ENCODE data around the gene ADRM1.

The ADRM1 gene

GRCh38 chr20:62351469-62352401 is 48.9 kb downstream of the ADRM1 start:
- TF ChIP-seq CTCF (conservative IDR thresholded peaks at IDR 0.05) = no peak

DNA sequence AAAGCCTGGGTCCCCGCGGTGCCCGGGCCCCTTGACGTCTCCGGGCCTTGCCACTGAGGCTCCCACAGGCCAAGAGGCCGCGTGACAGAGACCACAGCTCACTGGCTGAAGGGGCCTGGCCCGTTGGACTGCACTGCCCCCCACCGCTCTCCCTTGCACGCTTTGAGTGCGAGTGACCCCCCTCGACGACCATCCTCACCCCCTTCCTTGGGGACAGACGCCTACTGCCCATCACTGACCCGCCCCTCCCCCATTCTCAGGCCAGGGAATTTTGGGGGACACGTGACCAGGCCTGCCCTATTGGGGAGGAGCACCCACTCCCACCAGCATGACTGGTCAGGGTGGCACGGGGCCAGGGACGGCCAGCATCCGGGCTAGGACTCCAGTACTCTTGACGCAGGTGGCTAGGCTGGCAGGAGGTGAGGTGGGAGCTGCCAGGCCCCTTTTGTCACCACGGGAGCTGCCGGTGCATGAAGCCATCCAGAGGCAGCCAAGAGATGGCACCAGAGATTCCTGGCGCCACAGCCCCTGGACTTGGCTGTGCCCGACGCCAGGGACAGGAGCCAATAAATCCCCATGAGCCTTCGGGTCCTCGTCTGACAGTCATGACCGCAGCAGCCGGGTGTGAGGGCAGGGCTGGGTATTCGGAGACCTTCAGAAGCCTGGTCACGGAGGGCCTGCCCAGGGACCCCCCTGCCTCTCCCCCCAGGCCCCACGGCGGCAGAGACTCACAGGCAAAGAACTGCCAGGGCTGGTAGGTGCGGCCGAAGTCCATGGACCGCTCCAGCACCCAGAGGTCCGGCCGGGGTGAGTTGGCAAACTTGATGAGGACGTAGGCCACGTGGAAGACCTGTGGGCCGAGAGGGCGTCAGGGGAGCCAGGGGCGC is 49.8 kb downstream of the ADRM1 start:
- TF ChIP-seq CTCF (conservative IDR thresholded peaks at IDR 0.05) = peak; percentile 63
- peak overlapping the region; percentile 31 for H3K27ac ChIP-seq

More at GRCh38 chr20:62351469-62352401, 48.9 kb downstream of the ADRM1 start:
- peak overlapping the region; percentile 31 for H3K27ac ChIP-seq

DNA sequence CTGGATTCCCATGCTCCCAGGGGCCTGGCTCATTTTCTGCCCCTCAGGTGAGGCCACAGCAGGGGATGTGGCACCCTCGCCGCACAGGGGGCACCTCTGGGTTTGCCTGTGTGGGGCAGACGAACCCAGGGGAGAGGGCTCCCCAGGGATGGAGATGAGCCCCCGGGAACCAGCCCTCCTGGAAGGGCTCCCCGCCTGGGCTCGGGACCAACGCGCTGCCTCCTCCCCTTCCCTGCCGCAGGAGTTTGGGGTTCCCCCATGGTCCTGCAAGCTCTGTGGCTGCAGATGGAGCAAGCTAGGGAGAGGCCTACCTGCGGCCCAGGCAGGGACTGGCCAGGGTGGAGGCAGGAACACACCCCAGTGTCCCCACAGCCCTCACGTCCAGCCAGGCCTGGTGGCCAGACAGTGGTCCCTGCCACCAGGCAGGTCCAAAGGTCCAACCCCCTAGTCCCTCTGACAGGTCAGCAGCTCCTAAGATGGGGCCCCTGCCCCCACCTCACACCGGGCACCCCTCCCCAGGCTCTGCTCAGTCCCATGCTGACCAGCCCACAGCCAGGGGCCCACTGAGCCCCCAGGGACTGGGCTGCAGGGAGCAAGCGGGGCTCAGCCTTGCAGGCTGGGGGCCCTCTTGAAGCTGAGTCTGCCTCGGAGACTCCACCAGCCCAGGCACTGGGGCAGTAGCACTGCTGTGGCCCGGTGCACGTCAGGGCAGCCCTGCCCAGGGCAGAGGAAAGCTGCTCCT is 50.7 kb downstream of the ADRM1 start:
- peak overlapping the region; percentile 31 for H3K27ac ChIP-seq

GRCh38 chr20:62354031-62354808 is 51.4 kb downstream of the ADRM1 start:
- H3K27ac ChIP-seq = no peak overlapping the region; the same call in 1 of the 2 replicates
- no peak for TF ChIP-seq CTCF (conservative IDR thresholded peaks at IDR 0.05)

More for the DNA sequence above, 50.7 kb downstream of the ADRM1 start:
- TF ChIP-seq CTCF (conservative IDR thresholded peaks at IDR 0.05) = no peak

DNA sequence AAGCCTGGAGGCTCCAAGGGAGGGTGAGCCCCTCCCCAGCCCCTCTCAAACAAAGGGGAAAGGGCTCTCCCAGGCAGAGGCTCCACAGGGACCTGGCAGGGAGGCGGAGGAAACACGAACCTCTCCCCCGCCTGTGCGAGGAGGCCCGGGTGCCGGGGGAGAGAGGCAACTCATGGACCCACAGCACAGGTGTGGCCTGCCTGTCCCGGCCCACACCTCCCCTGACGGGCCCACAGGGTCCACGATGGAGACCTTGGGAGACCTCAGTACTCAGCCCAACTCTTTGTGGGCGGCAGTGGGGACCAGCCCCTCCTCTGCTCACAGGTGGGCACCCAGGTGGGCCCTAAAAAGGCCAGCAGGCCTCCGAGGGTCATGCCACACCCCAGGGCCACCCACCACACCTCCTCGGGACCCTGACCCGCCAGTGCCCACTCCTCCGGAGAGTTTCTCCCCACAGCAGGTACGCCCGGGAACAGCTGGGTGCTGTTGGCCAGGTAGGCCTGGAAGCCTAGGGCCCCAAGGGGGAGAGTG is 52.1 kb downstream of the ADRM1 start:
- TF ChIP-seq CTCF (conservative IDR thresholded peaks at IDR 0.05) = no peak
- no peak overlapping the region for H3K27ac ChIP-seq

DNA sequence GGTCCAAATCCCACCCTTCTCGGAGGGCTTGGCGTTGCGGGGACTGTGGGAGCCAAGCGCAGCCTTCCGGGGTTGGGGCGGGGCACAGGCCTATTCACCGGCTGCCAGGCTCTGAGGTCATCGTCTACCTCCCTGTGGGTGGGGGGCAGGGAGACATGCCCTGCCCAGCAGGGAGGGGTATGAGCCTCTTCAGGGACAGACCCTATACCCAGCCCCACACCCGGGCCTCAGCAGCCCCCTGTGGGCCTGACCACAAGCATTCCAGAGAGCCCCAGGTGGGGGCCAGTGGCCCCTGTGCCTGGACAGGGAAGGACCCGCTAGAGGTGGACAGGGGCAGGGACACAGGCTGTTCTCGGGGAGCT is 52.7 kb downstream of the ADRM1 start:
- no peak for TF ChIP-seq CTCF (conservative IDR thresholded peaks at IDR 0.05)
- no peak overlapping the region for H3K27ac ChIP-seq

Measured in VCaP (cell line).